Activated CD4-positive, alpha-beta T cell treated with anti-CD3 and anti-CD28 coated beads for 36 hours (primary cell): ENCODE measurements around the gene OR2K2. TPM values are rescaled to one million over a fixed set of nuclear protein-coding genes. Genes with fewer than 3 reads are reported as not detected.
"Not testable (repeated sequence)": the region's sequence is repeated elsewhere in the genome, so short reads cannot be mapped to it uniquely, and the experiment has no call there.

Experiments used
- ATAC-seq: fragments of 200-7000 bp; cut with Tn5 transposase; one replicate; pipeline ENCODE4 v1.10.0; 2021; ENCODE audit warnings: mild to moderate bottlenecking, moderate library complexity
- CTCF ChIA-PET: fragments of 350-600 bp; sonication (Branson Sonifier 250); formaldehyde crosslinking; loops from one replicate; lab custom pipeline; 2021; ENCODE audit warnings: antibody characterized with exemption; lab: Charles Lee
- POLR2A ChIA-PET: fragments of 350-600 bp; sonication (Branson Sonifier 250); formaldehyde crosslinking; loops from one replicate; lab custom pipeline; 2021; ENCODE audit warnings: antibody characterized with exemption, inconsistent platforms; lab: Charles Lee
- DNase-seq: peaks from one replicate; pipeline ENCODE4 v3.0.0-alpha.2; 2020
- H3K27ac Mint-ChIP-seq: one replicate; pipeline ENCODE4 v1.8.0; 2021; ENCODE audit warnings: mixed read lengths
- H3K27me3 Mint-ChIP-seq: one replicate; pipeline ENCODE4 v1.8.0; 2021; ENCODE audit warnings: mixed read lengths
- H3K36me3 Mint-ChIP-seq: one replicate; pipeline ENCODE4 v1.8.0; 2021; ENCODE audit warnings: low read depth, mixed read lengths
- H3K4me1 Mint-ChIP-seq: one replicate; pipeline ENCODE4 v1.8.0; 2021; ENCODE audit warnings: mixed read lengths
- H3K4me3 Mint-ChIP-seq: one replicate; pipeline ENCODE4 v1.8.0; 2021; ENCODE audit warnings: mild to moderate bottlenecking, moderate library complexity, mixed read lengths
- H3K9me3 Mint-ChIP-seq: one replicate; pipeline ENCODE4 v1.8.0; 2021; ENCODE audit warnings: low read depth, mixed read lengths
- intact Hi-C, 2 experiments: fragments of 100-400 bp; cut with DNase I in 1 of 2; cut with micrococcal nuclease in 1 of 2; formaldehyde crosslinking; loops; one replicate each; pipeline versions ENCODE4 v1.14.2 to v1.15.1; 2022 to 2024; cut with DNase I, micrococcal nuclease
- total RNA-seq, 2 experiments: library from RNA; stranded (reverse); gene quantifications; one replicate each; pipeline ENCODE4 v1.2.3, GENCODE V29; 2021

The OR2K2 gene
- total RNA-seq, 2 experiments from 2014 or later, result not detected

DNA sequence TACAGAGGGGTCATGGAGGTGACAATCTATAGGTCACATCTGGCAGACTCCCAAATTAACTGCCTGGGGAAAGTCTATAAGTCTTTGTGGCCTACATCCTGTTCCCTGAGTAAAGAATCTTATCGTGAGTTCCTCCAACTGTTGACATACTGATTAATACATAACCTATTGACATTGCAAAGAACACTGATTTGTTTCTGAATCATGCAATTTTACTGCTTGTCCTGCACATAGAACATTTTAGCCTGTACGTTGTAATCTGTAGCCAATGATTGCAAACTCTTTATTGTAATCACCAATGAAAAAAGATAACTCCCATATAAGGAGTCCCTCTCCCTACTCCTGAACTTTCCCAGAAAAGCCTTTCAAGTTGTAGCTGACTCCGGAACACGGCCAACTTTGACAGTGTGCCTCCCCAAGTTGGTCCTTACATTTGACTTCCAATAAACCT lies 18.8 kb upstream of the OR2K2 start:
- H3K27ac Mint-ChIP-seq, result no peak overlapping the region
- peaks cover 3% of the 10 kb centered on the region for H3K9me3 Mint-ChIP-seq
- H3K36me3 Mint-ChIP-seq, result no peaks in the 10 kb centered on the region
- intact Hi-C loops, result no loop called here
- no peak for DNase-seq
- CTCF ChIA-PET, result no interaction called here
- ATAC-seq, result no peak
- H3K27me3 Mint-ChIP-seq, result peaks cover 10% of the 10 kb centered on the region
- no peaks in the 10 kb centered on the region for H3K4me1 Mint-ChIP-seq
- POLR2A ChIA-PET, result no interaction called here
- no peak overlapping the region for H3K4me3 Mint-ChIP-seq

DNA sequence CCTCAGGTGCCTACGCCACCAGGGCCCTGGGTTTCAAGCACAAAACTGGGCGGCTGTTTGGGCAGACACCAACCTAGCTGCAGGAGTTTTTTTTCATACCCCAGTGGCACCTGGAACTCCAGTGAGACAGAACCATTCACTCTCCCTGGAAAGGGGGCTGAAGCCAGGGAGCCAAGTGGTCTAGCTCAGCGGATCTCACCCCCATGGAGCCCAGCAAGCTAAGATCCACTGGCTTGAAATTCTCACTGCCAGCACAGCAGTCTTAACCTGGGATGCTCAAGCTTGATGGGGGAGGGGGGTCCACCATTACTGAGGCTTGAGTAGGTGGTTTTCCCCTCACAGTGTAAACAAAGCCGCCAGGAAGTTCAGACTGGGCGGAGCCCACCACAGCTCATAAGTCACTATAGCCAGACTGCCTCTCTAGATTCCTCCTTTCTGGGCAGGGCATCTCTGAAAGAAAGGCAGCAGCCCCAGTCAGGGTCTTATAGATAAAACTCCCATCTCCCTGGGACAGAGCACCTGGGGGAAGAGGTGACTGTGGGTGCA lies 4.4 kb upstream of the OR2K2 start:
- intact Hi-C loops, H3K27me3 Mint-ChIP-seq, H3K27ac Mint-ChIP-seq, POLR2A ChIA-PET, H3K36me3 Mint-ChIP-seq, H3K4me1 Mint-ChIP-seq, H3K4me3 Mint-ChIP-seq, ATAC-seq, DNase-seq, H3K9me3 Mint-ChIP-seq, CTCF ChIA-PET: not testable (repeated sequence)

DNA sequence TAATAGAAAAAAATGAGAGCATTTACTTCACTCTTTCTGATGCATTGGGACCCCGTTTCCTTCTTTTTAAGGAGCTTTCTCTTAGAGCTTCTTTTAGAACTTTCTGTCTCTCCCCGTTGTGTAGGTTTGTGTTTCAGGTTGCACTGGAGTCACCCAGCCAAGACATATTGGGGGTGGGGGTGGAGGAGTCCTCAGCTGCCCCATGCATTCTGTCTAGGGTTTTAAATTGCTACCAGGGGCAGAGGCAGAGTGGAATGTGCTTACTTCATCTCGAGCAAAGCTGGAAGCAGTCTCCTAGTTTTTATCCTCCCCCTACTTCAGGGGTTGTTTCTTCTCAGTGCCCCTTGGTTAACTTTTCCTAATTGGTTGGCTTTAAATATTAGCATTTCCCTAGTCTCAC lies 9.4 kb downstream of the OR2K2 start:
- H3K36me3 Mint-ChIP-seq, result no peaks in the 10 kb centered on the region
- no peak for DNase-seq
- H3K4me3 Mint-ChIP-seq, result no peak overlapping the region
- peaks cover 2% of the 10 kb centered on the region for H3K9me3 Mint-ChIP-seq
- CTCF ChIA-PET, result interaction anchor here (0.6 kb wide), 1 partner anchor 893 kb away, joined by 3 read pairs; no protein-coding TSS in a partner anchor
- H3K4me1 Mint-ChIP-seq, result no peaks in the 10 kb centered on the region
- POLR2A ChIA-PET, result interaction anchor here (0.6 kb wide), 1 partner anchor 23 kb away, joined by 4 read pairs; no protein-coding TSS in a partner anchor
- no peak for ATAC-seq
- intact Hi-C loops, result loop anchor here in 1 of 2 experiments (10.0 kb wide), 1 partner anchor 64 kb away; no protein-coding TSS in a partner anchor
- H3K27ac Mint-ChIP-seq, result no peak overlapping the region
- peaks cover 11% of the 10 kb centered on the region for H3K27me3 Mint-ChIP-seq

DNA sequence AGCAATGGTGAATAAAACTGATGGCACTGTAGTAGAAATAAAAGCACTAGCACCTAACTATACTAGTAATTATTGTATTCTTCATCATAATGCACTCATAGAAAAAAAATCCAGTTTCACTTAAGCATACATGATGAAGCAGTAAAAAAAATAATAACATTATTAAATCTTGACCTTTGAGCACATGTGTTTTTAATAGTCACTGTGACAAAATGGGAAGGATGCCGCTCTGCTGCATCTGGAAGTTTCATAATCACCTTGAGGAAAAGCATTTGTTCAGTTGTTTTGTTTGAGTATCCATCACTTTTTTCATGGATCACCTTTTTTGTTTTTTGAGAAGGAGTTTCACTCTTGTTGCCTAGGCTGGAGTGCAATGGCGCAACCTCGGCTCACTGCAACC lies 13.2 kb downstream of the OR2K2 start:
- CTCF ChIA-PET, result no interaction called here

DNA sequence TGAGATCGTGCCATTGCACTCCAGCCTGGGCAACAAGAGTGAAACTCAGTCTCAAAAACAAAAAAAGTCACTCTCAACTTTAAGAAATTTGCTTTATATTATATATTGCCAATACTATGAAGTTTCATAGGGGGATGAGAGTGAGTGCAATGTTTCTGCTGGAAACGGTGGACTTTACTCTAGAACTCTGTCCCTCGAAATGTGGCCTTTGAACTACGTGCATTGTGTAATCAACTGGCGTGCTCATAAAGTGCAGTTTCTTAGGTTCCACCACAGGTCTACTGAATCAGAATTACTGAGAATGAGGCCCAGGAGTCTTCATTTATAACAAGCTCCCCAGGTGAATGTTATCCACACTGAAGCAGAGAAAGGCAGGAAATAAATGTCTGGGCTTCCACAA lies 24.1 kb downstream of the OR2K2 start:
- no peak for DNase-seq
- Mint-ChIP-seq H3K27me3 (no peaks in the 10 kb centered on the region), H3K27ac (no peak overlapping the region), H3K4me1 (no peaks in the 10 kb centered on the region), H3K4me3 (no peak overlapping the region), H3K36me3 (no peaks in the 10 kb centered on the region), H3K9me3 (no peaks in the 10 kb centered on the region)
- ChIA-PET CTCF (no interaction called here), POLR2A (no interaction called here)
- ATAC-seq, result no peak
- intact Hi-C loops, result no loop called here

More for the DNA sequence above, 13.2 kb downstream of the OR2K2 start:
- Mint-ChIP-seq H3K27ac (no peak overlapping the region), H3K4me3 (no peak overlapping the region), H3K9me3 (peaks cover 2% of the 10 kb centered on the region), H3K4me1 (no peaks in the 10 kb centered on the region), H3K36me3 (no peaks in the 10 kb centered on the region), H3K27me3 (peaks cover 9% of the 10 kb centered on the region)
- no peak for DNase-seq
- ATAC-seq, result no peak
- intact Hi-C loops, result no loop called here
- POLR2A ChIA-PET, result no interaction called here

DNA sequence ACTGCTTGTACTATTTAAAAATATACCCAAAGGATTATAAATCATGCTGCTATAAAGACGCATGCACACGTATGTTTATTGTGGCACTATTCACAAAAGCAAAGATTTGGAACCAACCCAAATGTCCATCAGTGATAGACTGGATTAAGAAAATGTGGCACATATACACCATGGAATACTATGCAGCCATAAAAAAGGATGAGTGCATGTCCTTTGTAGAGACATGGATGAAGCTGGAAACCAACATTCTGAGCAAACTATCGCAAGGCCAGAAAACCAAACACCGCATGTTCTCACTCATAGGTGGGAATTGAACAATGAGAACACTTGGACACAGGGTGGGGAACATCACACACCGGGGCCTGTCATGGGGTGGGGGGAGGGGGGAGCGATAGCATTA lies 26.0 kb downstream of the OR2K2 start:
- CTCF ChIA-PET, H3K9me3 Mint-ChIP-seq, H3K4me3 Mint-ChIP-seq, DNase-seq, H3K27me3 Mint-ChIP-seq, POLR2A ChIA-PET, H3K36me3 Mint-ChIP-seq, intact Hi-C loops, H3K27ac Mint-ChIP-seq, H3K4me1 Mint-ChIP-seq, ATAC-seq: not testable (repeated sequence)

DNA sequence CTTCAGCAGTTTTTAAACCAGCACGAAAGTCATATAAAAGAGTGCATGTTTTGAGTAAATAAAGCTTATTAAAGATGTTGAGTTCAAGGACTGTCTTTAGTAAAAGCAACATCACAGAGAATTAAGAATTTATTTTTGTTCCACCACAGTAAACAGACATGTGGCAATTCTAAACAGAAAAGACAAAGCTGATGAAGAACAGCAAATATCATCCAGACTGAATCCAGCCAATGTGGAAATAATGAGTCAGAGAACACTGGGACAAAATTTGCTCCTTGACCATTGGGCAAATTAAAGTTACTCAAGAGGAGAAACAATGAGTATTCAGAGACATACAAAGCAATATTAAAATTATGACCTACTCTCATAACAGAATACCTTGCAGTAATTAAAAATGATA lies 28.8 kb downstream of the OR2K2 start:
- CTCF ChIA-PET, result no interaction called here
- POLR2A ChIA-PET, result no interaction called here
- no peaks in the 10 kb centered on the region for H3K4me1 Mint-ChIP-seq
- H3K4me3 Mint-ChIP-seq, result no peak overlapping the region
- intact Hi-C loops, result no loop called here
- peaks cover 3% of the 10 kb centered on the region for H3K9me3 Mint-ChIP-seq
- no peak overlapping the region for H3K27ac Mint-ChIP-seq
- no peaks in the 10 kb centered on the region for H3K36me3 Mint-ChIP-seq
- H3K27me3 Mint-ChIP-seq, result peaks cover 4% of the 10 kb centered on the region
- no peak for DNase-seq
- no peak for ATAC-seq

DNA sequence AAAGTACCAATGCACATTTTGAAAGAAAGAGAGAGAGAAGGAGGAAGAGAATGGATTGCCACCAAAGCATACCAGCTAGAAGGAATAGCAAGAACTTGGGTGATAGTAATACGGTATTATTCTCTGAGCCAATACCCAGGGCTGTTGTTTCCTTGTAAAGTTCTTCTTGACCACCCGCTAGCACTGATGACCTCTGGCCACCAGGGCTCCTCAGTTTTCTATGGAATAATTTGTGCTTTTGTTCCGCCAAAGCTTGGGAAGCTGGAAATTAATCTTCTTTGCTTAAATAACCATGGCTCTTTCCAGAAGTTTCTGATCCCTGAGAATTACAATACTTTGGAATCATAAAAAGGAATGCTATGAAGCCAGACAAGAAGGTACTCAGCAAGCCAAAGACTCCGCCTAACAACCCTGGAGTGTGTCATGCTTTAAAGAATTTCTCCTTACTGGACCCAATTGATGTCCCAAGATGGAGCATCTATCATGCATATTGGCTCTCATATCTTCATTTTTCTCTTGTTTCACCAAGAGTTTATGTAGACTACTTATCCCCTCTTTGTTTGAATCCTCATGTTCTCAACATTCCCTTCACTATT lies 29.8 kb downstream of the OR2K2 start:
- intact Hi-C loops, result no loop called here
- CTCF ChIA-PET, result interaction anchor here (0.7 kb wide), 1 partner anchor 187 kb away, joined by 3 read pairs; no protein-coding TSS in a partner anchor
- Mint-ChIP-seq H3K27ac (no peak overlapping the region), H3K4me1 (no peaks in the 10 kb centered on the region), H3K9me3 (peaks cover 3% of the 10 kb centered on the region), H3K27me3 (peaks cover 4% of the 10 kb centered on the region), H3K36me3 (no peaks in the 10 kb centered on the region), H3K4me3 (no peak overlapping the region)
- POLR2A ChIA-PET, result no interaction called here
- ATAC-seq, result no peak
- DNase-seq, result no peak

DNA sequence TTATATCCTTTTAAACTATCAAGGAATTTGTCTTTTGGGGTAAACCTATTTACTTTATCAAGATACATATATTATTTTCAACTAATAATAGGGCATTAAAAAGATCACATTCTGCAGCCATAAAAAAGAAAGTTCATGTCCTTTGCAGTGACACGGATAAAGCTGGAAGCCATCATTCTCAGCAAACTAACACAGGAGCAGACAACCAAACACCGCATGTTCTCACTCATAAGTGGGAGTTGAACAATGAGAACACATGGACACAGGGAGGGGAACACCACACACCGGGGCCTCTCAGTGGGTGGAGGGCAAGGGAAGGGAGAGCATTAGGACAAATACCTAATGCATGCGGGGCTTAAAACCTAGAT lies 30.4 kb downstream of the OR2K2 start:
- H3K4me3 Mint-ChIP-seq, H3K27ac Mint-ChIP-seq, ATAC-seq, POLR2A ChIA-PET, DNase-seq, H3K36me3 Mint-ChIP-seq, H3K4me1 Mint-ChIP-seq, H3K9me3 Mint-ChIP-seq, H3K27me3 Mint-ChIP-seq: not testable (repeated sequence)
- intact Hi-C loops, result loop anchor here (1.0 to 5.0 kb wide), 7 partner anchors 262 to 1117 kb away; partner anchors contain the start of gene LPAR1 (in 1 of the 2)
- CTCF ChIA-PET, result interaction anchor here (0.7 kb wide), 1 partner anchor 420 kb away, joined by 3 read pairs; no protein-coding TSS in a partner anchor

DNA sequence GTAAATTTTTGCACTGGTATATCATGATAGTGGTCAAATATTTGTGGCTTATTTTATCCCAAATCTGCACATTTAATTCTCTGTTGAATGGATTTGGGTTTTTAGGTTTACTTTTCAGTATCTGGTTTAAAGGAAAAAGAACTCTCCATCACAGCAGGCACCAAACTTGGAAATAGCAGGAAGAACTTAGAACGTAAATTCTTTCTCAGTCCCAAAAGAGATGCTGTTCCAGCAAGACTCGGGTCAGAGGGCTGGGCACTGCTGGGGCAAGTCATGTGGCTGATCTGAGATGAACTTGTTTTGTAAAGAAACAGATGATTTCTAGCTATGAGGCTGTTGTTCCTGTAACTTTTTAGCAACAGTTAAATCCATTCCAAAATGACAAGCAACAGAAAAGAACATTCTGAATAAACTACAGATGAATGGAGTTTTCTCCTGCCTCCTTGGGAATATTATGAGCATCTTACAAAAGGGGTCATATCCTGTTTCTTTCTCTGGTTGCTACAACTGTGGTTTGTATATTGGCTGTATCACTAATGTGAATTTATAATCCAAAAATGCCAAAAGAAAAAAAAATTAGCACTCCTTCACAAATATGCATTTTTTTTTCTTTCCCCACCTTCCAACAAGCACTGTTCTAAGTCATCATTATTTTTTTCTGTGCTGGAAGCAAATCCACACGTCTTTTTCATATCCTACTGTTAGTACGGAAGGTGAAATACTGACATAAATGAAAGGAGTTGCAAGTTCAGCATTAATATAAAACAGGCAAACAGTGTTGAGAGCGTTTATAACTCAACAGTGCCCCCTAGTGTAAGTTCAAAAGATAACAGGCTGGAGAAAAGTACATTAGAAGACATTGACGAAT lies 31.1 kb downstream of the OR2K2 start:
- Mint-ChIP-seq H3K36me3 (no peaks in the 10 kb centered on the region), H3K4me1 (no peaks in the 10 kb centered on the region), H3K4me3 (no peak overlapping the region), H3K27ac (no peak overlapping the region), H3K9me3 (peaks cover 3% of the 10 kb centered on the region), H3K27me3 (peaks cover 6% of the 10 kb centered on the region)
- DNase-seq (no peak), ATAC-seq (peak; percentile 47)
- POLR2A ChIA-PET, result no interaction called here
- CTCF ChIA-PET, result interaction anchor here (0.7 to 1.1 kb wide), 2 partner anchors 10 to 420 kb away, joined by 3 to 4 read pairs; no protein-coding TSS in a partner anchor
- intact Hi-C loops, result loop anchor here (1.0 to 5.0 kb wide), 7 partner anchors 262 to 1116 kb away; partner anchors contain the start of gene LPAR1 (in 1 of the 2)

DNA sequence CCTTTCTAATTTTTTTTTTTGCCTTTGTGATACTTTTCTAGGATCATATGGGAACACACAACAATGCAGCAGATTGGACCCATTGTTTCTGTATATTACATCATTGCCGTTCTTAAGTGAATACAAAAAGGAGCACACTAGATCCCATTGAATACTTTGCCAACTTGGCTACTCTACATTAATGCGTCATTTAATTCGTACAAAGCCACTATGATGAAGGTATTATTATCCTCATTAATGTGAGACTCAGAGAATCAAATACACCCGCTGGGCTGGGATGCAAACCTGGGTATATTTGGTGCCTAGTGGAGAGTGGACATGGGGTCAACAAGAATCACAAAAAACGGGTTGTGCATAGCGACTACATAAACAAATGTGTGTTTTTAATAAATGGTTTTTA lies 31.9 kb downstream of the OR2K2 start:
- Mint-ChIP-seq H3K9me3 (peaks cover 3% of the 10 kb centered on the region), H3K27me3 (peaks cover 6% of the 10 kb centered on the region), H3K4me1 (no peaks in the 10 kb centered on the region), H3K27ac (no peak overlapping the region), H3K36me3 (no peaks in the 10 kb centered on the region), H3K4me3 (no peak overlapping the region)
- CTCF ChIA-PET, result interaction anchor here (1.1 kb wide), 1 partner anchor 9 kb away, joined by 4 read pairs; no protein-coding TSS in a partner anchor
- DNase-seq (no peak), ATAC-seq (no peak)
- POLR2A ChIA-PET, result interaction anchor here (0.6 kb wide), 1 partner anchor 22 kb away, joined by 4 read pairs; no protein-coding TSS in a partner anchor
- intact Hi-C loops, result loop anchor here (2.0 to 5.0 kb wide), 6 partner anchors 261 to 1115 kb away; partner anchors contain the start of gene LPAR1 (in 1 of the 2)
